H1 (cell line): ENCODE data around the gene TBC1D22B. TPM values are rescaled to one million over a fixed set of nuclear protein-coding genes. Genes with fewer than 3 reads are reported as not detected.

Experiments used
- CTCF ChIA-PET: fragments of 300-600 bp; sonication (Branson Sonifier 250); formaldehyde crosslinking; loops from one replicate; lab custom pipeline; 2021; ENCODE audit not compliant: partially characterized antibody; lab: Charles Lee
- POLR2A ChIA-PET: fragments of 300-600 bp; sonication (Branson Sonifier 250); formaldehyde crosslinking; loops from one replicate; lab custom pipeline; 2021; ENCODE audit warnings: inconsistent platforms; ENCODE audit not compliant: partially characterized antibody; lab: Charles Lee
- DNase-seq, 2 experiments: peaks; one replicate each; pipeline versions ENCODE4 v3.0.0 to v3.0.0-alpha.2; 2010 to 2022; ENCODE audit warnings: low spot score in 2 of 2, low read depth in 1 of 2, mixed read lengths in 1 of 2
- FAIRE-seq: peaks from 2 replicates; lab custom pipeline; 2011; peaks lifted over from hg19 to GRCh38; lab: Jason Lieb, UNC
- H2AFZ ChIP-seq: 2 replicates; pipeline ENCODE4 v1.8.1; 2012; ENCODE audit warnings: low read length, inconsistent platforms
- H2AK5ac ChIP-seq: 2 replicates; pipeline ENCODE4 v1.6.1; 2013; ENCODE audit warnings: low read depth, low read length
- H2BK120ac ChIP-seq: replicated peaks from 2 replicates; pipeline ENCODE3; 2013; ENCODE audit warnings: low read depth, low read length, inconsistent platforms
- H2BK12ac ChIP-seq: 2 replicates; pipeline ENCODE4 v1.6.1; 2013; ENCODE audit warnings: low read depth, low read length
- H2BK15ac ChIP-seq: 2 replicates; pipeline ENCODE4 v1.6.1; 2013; ENCODE audit warnings: low read length
- H2BK20ac ChIP-seq: 2 replicates; pipeline ENCODE4 v1.6.1; 2013; ENCODE audit warnings: low read length
- H2BK5ac ChIP-seq: 2 replicates; pipeline ENCODE4 v1.6.1; 2013; ENCODE audit warnings: low read depth, low read length
- H3K14ac ChIP-seq: 2 replicates; pipeline ENCODE4 v1.6.1; 2013; ENCODE audit warnings: inconsistent platforms; ENCODE audit not compliant: insufficient read length
- H3K18ac ChIP-seq: 2 replicates; pipeline ENCODE4 v1.6.1; 2013; ENCODE audit warnings: low read length; ENCODE audit errors: extremely low read depth
- H3K23ac ChIP-seq: 2 replicates; pipeline ENCODE4 v1.6.1; 2013; ENCODE audit warnings: inconsistent platforms; ENCODE audit not compliant: insufficient read length
- H3K23me2 ChIP-seq: 2 replicates; pipeline ENCODE4 v1.6.1; 2013; ENCODE audit warnings: low read depth, low read length
- H3K27ac ChIP-seq: 2 replicates; pipeline ENCODE4 v1.6.1; 2011; ENCODE audit warnings: low read depth, low read length, inconsistent platforms
- H3K27me3 ChIP-seq, 4 experiments: replicated peaks in 1 of 4; 1 replicate in 1 of 4; 2 replicates in 3 of 4; pipeline versions ENCODE4 v1.6.1 to v1.8.1; 2011 to 2013; ENCODE audit warnings: low read length in 3 of 4, mild to moderate bottlenecking in 3 of 4, inconsistent platforms in 2 of 4, mixed read lengths in 2 of 4, moderate library complexity in 1 of 4; ENCODE audit not compliant: control insufficient read depth in 3 of 4, insufficient read depth in 3 of 4; ENCODE audit errors: extremely low read depth in 1 of 4
- H3K36me3 ChIP-seq, 4 experiments: 2 replicates each; pipeline versions ENCODE4 v1.6.1 to v1.8.1; 2011 to 2013; ENCODE audit warnings: mild to moderate bottlenecking in 4 of 4, low read length in 3 of 4, moderate library complexity in 2 of 4, control low read depth in 1 of 4, inconsistent platforms in 1 of 4; ENCODE audit not compliant: insufficient read depth in 4 of 4, control insufficient read depth in 2 of 4
- H3K4ac ChIP-seq: replicated peaks from 2 replicates; pipeline ENCODE3; 2013; ENCODE audit warnings: low read length, low read depth, mixed read lengths, inconsistent platforms; ENCODE audit not compliant: insufficient read length
- H3K4me1 ChIP-seq, 4 experiments: replicated peaks in 1 of 4; 1 replicate in 1 of 4; 2 replicates in 3 of 4; pipeline versions ENCODE4 v1.6.1 to v1.8.1; 2011 to 2013; ENCODE audit warnings: low read length in 3 of 4, inconsistent platforms in 2 of 4, mixed read lengths in 1 of 4; ENCODE audit not compliant: insufficient read depth in 4 of 4, control insufficient read depth in 3 of 4
- H3K4me2 ChIP-seq, 2 experiments: 2 replicates each; pipeline versions ENCODE4 v1.6.1 to v1.8.1; 2011 to 2013; ENCODE audit warnings: low read depth in 2 of 2, low read length in 2 of 2, control low read depth in 1 of 2, inconsistent platforms in 1 of 2, mild to moderate bottlenecking in 1 of 2; ENCODE audit not compliant: insufficient read depth in 1 of 2
- H3K4me3 ChIP-seq, 4 experiments: fragments of 200-600, 300-600 bp in 1 of 4; sonication (generic), shearing (Covaris generic), sonication (Bioruptor Twin) in 1 of 4; 2 replicates each; pipeline versions ENCODE4 v1.5.1 to v1.8.1; 2011 to 2016; ENCODE audit warnings: low read length in 4 of 4, low read depth in 3 of 4, control low read depth in 2 of 4, inconsistent platforms in 2 of 4, mild to moderate bottlenecking in 2 of 4, mixed read lengths in 1 of 4, moderate library complexity in 1 of 4; ENCODE audit not compliant: insufficient read depth in 2 of 4; ENCODE audit errors: extremely low read depth in 1 of 4
- H3K56ac ChIP-seq: replicated peaks from 2 replicates; pipeline ENCODE3; 2013; ENCODE audit warnings: low read depth, mild to moderate bottlenecking, mixed read lengths, low read length, inconsistent platforms; ENCODE audit not compliant: insufficient read length
- H3K79me1 ChIP-seq: 2 replicates; pipeline ENCODE4 v1.6.1; 2013; ENCODE audit warnings: low read depth, low read length, control low read depth
- H3K79me2 ChIP-seq, 2 experiments: 2 replicates each; pipeline versions ENCODE4 v1.6.1 to v1.8.1; 2012 to 2013; ENCODE audit warnings: low read length in 2 of 2, mild to moderate bottlenecking in 2 of 2, inconsistent platforms in 1 of 2; ENCODE audit not compliant: insufficient read depth in 2 of 2, control insufficient read depth in 1 of 2
- H3K9ac ChIP-seq, 4 experiments: replicated peaks in 1 of 4; 1 replicate in 1 of 4; 2 replicates in 3 of 4; pipeline versions ENCODE4 v1.6.1 to v1.8.1; 2011 to 2013; ENCODE audit warnings: low read depth in 3 of 4, low read length in 3 of 4, control low read depth in 2 of 4, mild to moderate bottlenecking in 2 of 4, moderate library complexity in 2 of 4, inconsistent platforms in 1 of 4; ENCODE audit errors: extremely low read depth in 1 of 4
- H3K9me3 ChIP-seq, 2 experiments: 2 replicates each; pipeline versions ENCODE4 v1.6.1 to v1.8.1; 2012 to 2013; ENCODE audit warnings: mild to moderate bottlenecking in 2 of 2, moderate library complexity in 2 of 2, control low read depth in 1 of 2, inconsistent platforms in 1 of 2, low read depth in 1 of 2, low read length in 1 of 2, mixed read lengths in 1 of 2; ENCODE audit not compliant: insufficient read depth in 2 of 2
- H4K20me1 ChIP-seq, 2 experiments: replicated peaks in 1 of 2; 2 replicates each; pipeline versions ENCODE3 to v1.8.1; 2011 to 2013; ENCODE audit warnings: inconsistent platforms in 2 of 2, low read length in 2 of 2, mild to moderate bottlenecking in 1 of 2; ENCODE audit not compliant: insufficient read depth in 2 of 2, control insufficient read depth in 1 of 2
- H4K5ac ChIP-seq: 2 replicates; pipeline ENCODE4 v1.6.1; 2013; ENCODE audit warnings: low read length, low read depth, mixed read lengths, inconsistent platforms; ENCODE audit not compliant: insufficient read length
- H4K8ac ChIP-seq: 2 replicates; pipeline ENCODE4 v1.8.0; 2013; ENCODE audit warnings: mild to moderate bottlenecking, moderate library complexity, low read length, inconsistent platforms; ENCODE audit not compliant: insufficient read depth; ENCODE audit errors: extremely low read depth
- H4K91ac ChIP-seq: replicated peaks from 2 replicates; pipeline ENCODE3; 2013; ENCODE audit warnings: low read length, mixed read lengths, inconsistent platforms; ENCODE audit not compliant: insufficient read length
- RNF2 ChIP-seq: fragments of 200-900, 300-1000 bp; sonication (generic); IDR thresholded peaks from 2 replicates; pipeline ENCODE4 v1.7.1; 2016; ENCODE audit warnings: borderline replicate concordance, low read depth, mild to moderate bottlenecking, antibody characterized with exemption, low read length; ENCODE audit not compliant: poor library complexity, severe bottlenecking; ENCODE audit errors: missing control alignments
- SP1 ChIP-seq: IDR thresholded peaks from 2 replicates; pipeline ENCODE4 v1.6.1; 2011; ENCODE audit warnings: low read depth, low read length
- SP4 ChIP-seq: IDR thresholded peaks from 2 replicates; pipeline ENCODE4 v1.6.1; 2012; ENCODE audit warnings: low read length, inconsistent platforms
- polyA plus RNA-seq, 7 experiments: library from polyadenylated mRNA; depleted of rRNA in 3 of 7; stranded (reverse) in 5 of 7; unstranded in 2 of 7; fragments of >200 nt in 5 of 7; fragments of 200-250 nt in 2 of 7; gene quantifications; 1 replicate in 5 of 7; 2 replicates in 1 of 7; 4 replicates in 1 of 7; pipeline versions ENCODE4 v1.2.1 to v1.2.3, GENCODE V29; 2011 to 2013; ENCODE audit warnings: missing spikeins in 2 of 7, mixed read lengths in 2 of 7
- total RNA-seq: library from RNA; stranded (reverse); fragmentation: NEBNext Ultra II Directional; extraction: Animal tissue kit (Norgen Biotek cat#: 25700); gene quantifications from 2 replicates; pipeline ENCODE4 v1.2.1, GENCODE V29; 2021

Gene TBC1D22B
- total and polyA plus RNA-seq, 2 of the 8 experiments (the other 6 are each of a cell fraction or from before 2014, with no cell fraction given), result 10.1 to 17.4 TPM

DNA sequence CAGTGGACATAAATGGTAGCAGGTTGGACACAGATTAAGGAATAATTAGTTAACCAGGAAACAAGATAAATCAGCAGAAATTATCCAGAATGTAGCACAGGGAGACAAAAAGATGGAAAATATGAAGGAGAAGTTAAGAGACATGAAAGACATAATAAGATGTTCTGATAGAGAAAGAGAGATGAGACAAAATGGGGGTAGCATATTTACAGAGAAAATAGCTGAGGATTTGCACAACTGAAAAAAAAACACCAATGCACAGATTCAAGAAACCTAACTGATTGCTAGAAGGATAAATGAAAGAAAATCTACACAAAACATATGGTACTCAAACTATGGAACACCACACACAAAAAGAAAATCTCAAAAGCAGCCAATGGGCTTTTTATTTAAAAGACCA lies 34.6 kb upstream of the TBC1D22B start:
- Histone ChIP-seq H4K20me1 (no peaks in the 10 kb centered on the region), H3K27me3 (no peaks in the 10 kb centered on the region), H2BK15ac (no peak overlapping the region), H4K5ac (no peak overlapping the region), H3K4me1 (no peaks in the 10 kb centered on the region; a peak in 1 of 7 replicates), H3K9ac (no peak overlapping the region), H3K36me3 (no peaks in the 10 kb centered on the region), H3K23me2 (peaks cover 5% of the 10 kb centered on the region; the same call in 1 of the 2 replicates), H2AFZ (no peak overlapping the region), H3K9me3 (no peaks in the 10 kb centered on the region), H3K79me1 (no peaks in the 10 kb centered on the region), H3K4ac (no peak overlapping the region), H2BK5ac (no peak overlapping the region), H3K27ac (no peak overlapping the region), H3K56ac (no peak overlapping the region), H3K79me2 (no peaks in the 10 kb centered on the region), H2BK120ac (no peak overlapping the region), H2AK5ac (no peak overlapping the region), H3K4me2 (peak overlapping the region; percentile 71 to 88; a peak in 2 of 4 replicates), H3K4me3 (peak overlapping the region; percentile 4 to 68 (median 50); a peak in 6 of 8 replicates), H3K18ac (no peak overlapping the region), H4K91ac (no peak overlapping the region), H3K14ac (no peak overlapping the region), H2BK12ac (no peak overlapping the region), H2BK20ac (no peak overlapping the region), H3K23ac (no peak overlapping the region), H4K8ac (no peak overlapping the region)
- ChIA-PET POLR2A (interaction anchor here (1.1 to 1.2 kb wide), 3 partner anchors 12 to 237 kb away, joined by 3 to 4 read pairs (median 3); partner anchors contain the start of gene MTCH1), CTCF (interaction anchor here (1.4 to 6.2 kb wide), 2 partner anchors 14 to 205 kb away, joined by 3 to 55 read pairs; no protein-coding TSS in a partner anchor)
- FAIRE-seq, result no peak
- DNase-seq, result no peak
- TF ChIP-seq SP4 (no peak), RNF2 (no peak), SP1 (no peak)
